Hepatocyte (in vitro differentiated cells): ENCODE results near the gene ASPDH. TPM values are rescaled to one million over a fixed set of nuclear protein-coding genes. Genes with fewer than 3 reads are reported as not detected.
A peak's percentile ranks its signal among the peaks of the same experiment; 100 is the strongest.

Source experiments
- DNase-seq: peaks from one replicate; pipeline ENCODE4 v3.0.0-alpha.2; 2016; ENCODE audit warnings: low spot score
- H2AFZ ChIP-seq: fragments of 200-600 bp; sonication (generic); 2 replicates; pipeline ENCODE4 v1.6.0; 2016; ENCODE audit warnings: antibody characterized with exemption, mild to moderate bottlenecking
- H3K27ac ChIP-seq: fragments of 200-600 bp; sonication (generic); 2 replicates; pipeline ENCODE4 v1.5.1; 2016; ENCODE audit warnings: mild to moderate bottlenecking
- H3K27me3 ChIP-seq: fragments of 200-600 bp; sonication (generic); 2 replicates; pipeline ENCODE4 v1.6.1; 2016
- H3K36me3 ChIP-seq: fragments of 200-600 bp; sonication (generic); replicated peaks from 2 replicates; pipeline ENCODE4 v1.5.1; 2016; ENCODE audit warnings: low read depth; ENCODE audit not compliant: insufficient read depth
- H3K4me1 ChIP-seq: fragments of 200-600 bp; sonication (generic); 2 replicates; pipeline ENCODE4 v1.5.1; 2016; ENCODE audit warnings: mild to moderate bottlenecking, moderate library complexity; ENCODE audit not compliant: insufficient read depth
- H3K4me2 ChIP-seq: fragments of 200-600 bp; sonication (generic); 2 replicates; pipeline ENCODE4 v1.6.0; 2016
- H3K4me3 ChIP-seq: fragments of 200-600 bp; sonication (generic); 2 replicates; pipeline ENCODE4 v1.5.1; 2016; ENCODE audit warnings: mild to moderate bottlenecking
- H3K79me2 ChIP-seq: fragments of 200-600 bp; sonication (generic); 2 replicates; pipeline ENCODE4 v1.6.0; 2017; ENCODE audit warnings: mild to moderate bottlenecking
- H3K9me2 ChIP-seq: fragments of 200-600 bp; sonication (generic); replicated peaks from 2 replicates; pipeline ENCODE4 v1.6.0; 2017; ENCODE audit warnings: mild to moderate bottlenecking; ENCODE audit not compliant: insufficient read depth
- H3K9me3 ChIP-seq: fragments of 200-600 bp; sonication (generic); 2 replicates; pipeline ENCODE4 v1.5.1; 2016; ENCODE audit warnings: low read depth, mild to moderate bottlenecking
- H4K20me1 ChIP-seq: fragments of 200-600 bp; sonication (generic); 2 replicates; pipeline ENCODE4 v1.6.0; 2016; ENCODE audit warnings: mild to moderate bottlenecking; ENCODE audit not compliant: insufficient read depth, poor library complexity, severe bottlenecking
- EZH2 ChIP-seq: fragments of 200-600 bp; sonication (generic); IDR thresholded peaks from 2 replicates; pipeline ENCODE4 v1.6.1; 2016; ENCODE audit warnings: antibody characterized with exemption, mild to moderate bottlenecking, borderline replicate concordance
- EZH2phosphoT487 ChIP-seq: fragments of 200-600 bp; sonication (generic); IDR thresholded peaks from one replicate; pipeline ENCODE4 v1.6.1; 2018; ENCODE audit warnings: antibody characterized with exemption, mild to moderate bottlenecking, low read depth, moderate library complexity; ENCODE audit not compliant: unreplicated experiment, severe bottlenecking
- WGBS: methylation state at CpG from one replicate; pipeline ENCODE4 v1.1.6; 2016; ENCODE audit warnings: low lambda C conversion rate; ENCODE audit errors: missing lambda C conversion rate; 5-methylcytosine and 5-hydroxymethylcytosine counted together
- polyA plus RNA-seq: library from polyadenylated mRNA; unstranded; fragments of >200 nt; fragmentation: Nextera tagmentation; extraction: Ambion mirVana; gene quantifications from 2 replicates; pipeline ENCODE4 v1.2.1, GENCODE V29; 2016
- total RNA-seq: library from RNA; depleted of rRNA; stranded (reverse); fragments of >200 nt; gene quantifications from 2 replicates; pipeline ENCODE4 v1.2.3, GENCODE V29; 2014
- TF ChIP-seq, protein P1 (sequence below): fragments of 200-600 bp; sonication (generic); IDR thresholded peaks from 2 replicates; pipeline ENCODE4 v1.5.1; 2016; ENCODE audit warnings: antibody characterized with exemption, mild to moderate bottlenecking; ENCODE audit not compliant: poor library complexity

The ASPDH gene
- total and polyA plus RNA-seq, 2 experiments from 2014 or later: 7.4 to 9.0 TPM

DNA sequence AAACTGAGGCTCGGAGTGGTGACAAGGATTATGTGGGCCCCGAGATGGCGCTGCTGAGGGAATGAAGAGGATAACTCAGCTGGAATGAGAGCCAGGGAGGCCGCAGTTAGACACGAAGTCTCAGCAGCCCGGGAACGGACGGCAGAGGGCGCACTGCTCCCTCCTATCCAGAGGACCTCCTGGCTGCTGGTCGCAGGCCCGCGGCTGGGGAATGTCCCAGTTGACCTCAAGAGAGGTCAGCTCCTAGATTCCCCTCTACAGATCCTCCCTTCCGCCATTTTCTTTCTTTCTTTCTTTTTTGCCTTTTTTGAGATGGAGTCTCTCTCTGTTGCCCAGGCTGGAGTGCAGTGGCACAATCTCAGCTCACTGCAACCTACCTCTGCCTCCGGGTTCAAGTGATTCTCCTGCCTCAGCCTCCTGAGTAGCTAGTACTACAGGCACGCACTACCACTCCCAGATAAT is 24.1 kb upstream of the ASPDH start:
- H3K27ac ChIP-seq: no peak overlapping the region
- H4K20me1 ChIP-seq: no peaks in the 10 kb centered on the region
- TF ChIP-seq, protein P1, sequence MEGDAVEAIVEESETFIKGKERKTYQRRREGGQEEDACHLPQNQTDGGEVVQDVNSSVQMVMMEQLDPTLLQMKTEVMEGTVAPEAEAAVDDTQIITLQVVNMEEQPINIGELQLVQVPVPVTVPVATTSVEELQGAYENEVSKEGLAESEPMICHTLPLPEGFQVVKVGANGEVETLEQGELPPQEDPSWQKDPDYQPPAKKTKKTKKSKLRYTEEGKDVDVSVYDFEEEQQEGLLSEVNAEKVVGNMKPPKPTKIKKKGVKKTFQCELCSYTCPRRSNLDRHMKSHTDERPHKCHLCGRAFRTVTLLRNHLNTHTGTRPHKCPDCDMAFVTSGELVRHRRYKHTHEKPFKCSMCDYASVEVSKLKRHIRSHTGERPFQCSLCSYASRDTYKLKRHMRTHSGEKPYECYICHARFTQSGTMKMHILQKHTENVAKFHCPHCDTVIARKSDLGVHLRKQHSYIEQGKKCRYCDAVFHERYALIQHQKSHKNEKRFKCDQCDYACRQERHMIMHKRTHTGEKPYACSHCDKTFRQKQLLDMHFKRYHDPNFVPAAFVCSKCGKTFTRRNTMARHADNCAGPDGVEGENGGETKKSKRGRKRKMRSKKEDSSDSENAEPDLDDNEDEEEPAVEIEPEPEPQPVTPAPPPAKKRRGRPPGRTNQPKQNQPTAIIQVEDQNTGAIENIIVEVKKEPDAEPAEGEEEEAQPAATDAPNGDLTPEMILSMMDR: peak; percentile 74
- TF ChIP-seq EZH2: no peak
- H3K9me2 ChIP-seq: no peaks in the 10 kb centered on the region
- 19% methylated on average over 15 of the region's 15 CpGs for WGBS
- no peaks in the 10 kb centered on the region for H3K79me2 ChIP-seq
- H2AFZ ChIP-seq: no peak overlapping the region
- H3K9me3 ChIP-seq: no peaks in the 10 kb centered on the region
- H3K4me1 ChIP-seq: no peaks in the 10 kb centered on the region
- H3K27me3 ChIP-seq: no peaks in the 10 kb centered on the region
- H3K36me3 ChIP-seq: no peaks in the 10 kb centered on the region
- no peak overlapping the region for H3K4me2 ChIP-seq
- peak; percentile 91 for DNase-seq
- H3K4me3 ChIP-seq: no peak overlapping the region

DNA sequence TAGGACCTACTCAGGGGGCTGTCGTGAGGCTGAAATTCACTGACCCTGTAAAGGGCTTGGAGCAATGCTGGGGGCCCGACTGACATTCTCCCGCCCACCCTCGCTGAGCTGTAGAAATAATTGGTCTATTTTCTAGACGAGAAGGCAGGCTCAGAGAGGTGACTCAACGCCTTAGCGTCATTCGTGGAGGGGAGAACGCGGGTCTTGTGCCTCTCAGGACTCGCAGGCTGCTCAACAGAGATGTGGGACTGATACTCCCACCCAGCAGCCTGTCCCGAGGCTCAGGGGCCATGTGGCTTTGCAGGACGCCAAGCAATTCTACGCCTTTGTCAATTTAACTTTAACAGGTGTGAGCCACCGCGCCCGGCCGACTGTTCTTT is 23.6 kb upstream of the ASPDH start:
- Histone ChIP-seq H3K27ac (no peak overlapping the region), H3K27me3 (no peaks in the 10 kb centered on the region), H3K9me3 (peaks cover 4% of the 10 kb centered on the region), H3K4me1 (no peaks in the 10 kb centered on the region), H4K20me1 (no peaks in the 10 kb centered on the region), H3K79me2 (no peaks in the 10 kb centered on the region), H3K4me3 (no peak overlapping the region), H2AFZ (no peak overlapping the region), H3K9me2 (no peaks in the 10 kb centered on the region), H3K4me2 (no peak overlapping the region), H3K36me3 (no peaks in the 10 kb centered on the region)
- TF ChIP-seq EZH2phosphoT487 (no peak), EZH2 (no peak)
- TF ChIP-seq, protein P1: no peak
- no peak for DNase-seq
- 77% methylated on average over 18 of the region's 18 CpGs for whole genome bisulfite sequencing

DNA sequence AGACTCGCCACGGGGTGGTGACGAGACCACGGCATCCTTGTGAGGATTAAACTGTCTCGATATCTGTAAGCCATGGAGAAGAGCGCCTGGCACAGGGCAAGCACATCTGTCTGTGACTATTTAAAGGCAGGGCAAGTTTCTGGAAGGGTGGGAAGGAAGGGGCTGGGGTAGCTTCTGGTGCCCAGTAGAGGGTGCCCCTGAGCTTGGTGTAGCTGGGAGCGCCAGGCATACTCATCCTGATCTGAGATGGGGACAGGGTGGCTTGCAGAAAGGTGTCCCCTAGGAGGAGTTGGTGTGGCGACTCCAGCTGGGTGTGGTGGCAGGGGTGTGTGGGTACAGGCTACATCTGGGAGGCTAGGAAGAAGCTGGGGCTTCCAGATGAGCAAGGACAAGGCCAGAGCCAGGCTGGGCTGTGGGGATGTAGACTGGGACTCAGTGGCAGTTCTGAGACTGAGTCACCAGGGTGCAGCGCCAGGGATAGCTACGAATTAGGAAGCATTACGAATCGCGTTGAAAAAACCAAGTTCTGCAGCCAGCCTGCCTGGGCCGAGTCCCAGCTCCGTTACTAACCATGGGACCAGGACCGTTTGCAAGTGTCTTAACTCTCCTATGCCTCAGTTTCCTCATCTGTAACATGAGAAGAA is 23.1 kb upstream of the ASPDH start:
- no peak overlapping the region for H2AFZ ChIP-seq
- no peak overlapping the region for H3K27ac ChIP-seq
- H4K20me1 ChIP-seq: no peaks in the 10 kb centered on the region
- WGBS: 94% methylated on average over 16 of the region's 16 CpGs
- DNase-seq: no peak
- H3K4me2 ChIP-seq: no peak overlapping the region
- H3K4me1 ChIP-seq: no peaks in the 10 kb centered on the region
- no peaks in the 10 kb centered on the region for H3K36me3 ChIP-seq
- TF ChIP-seq EZH2 (no peak), EZH2phosphoT487 (no peak)
- TF ChIP-seq, protein P1: no peak
- no peak overlapping the region for H3K4me3 ChIP-seq
- peaks cover 4% of the 10 kb centered on the region for H3K9me3 ChIP-seq
- no peaks in the 10 kb centered on the region for H3K27me3 ChIP-seq
- no peaks in the 10 kb centered on the region for H3K79me2 ChIP-seq
- no peaks in the 10 kb centered on the region for H3K9me2 ChIP-seq

DNA sequence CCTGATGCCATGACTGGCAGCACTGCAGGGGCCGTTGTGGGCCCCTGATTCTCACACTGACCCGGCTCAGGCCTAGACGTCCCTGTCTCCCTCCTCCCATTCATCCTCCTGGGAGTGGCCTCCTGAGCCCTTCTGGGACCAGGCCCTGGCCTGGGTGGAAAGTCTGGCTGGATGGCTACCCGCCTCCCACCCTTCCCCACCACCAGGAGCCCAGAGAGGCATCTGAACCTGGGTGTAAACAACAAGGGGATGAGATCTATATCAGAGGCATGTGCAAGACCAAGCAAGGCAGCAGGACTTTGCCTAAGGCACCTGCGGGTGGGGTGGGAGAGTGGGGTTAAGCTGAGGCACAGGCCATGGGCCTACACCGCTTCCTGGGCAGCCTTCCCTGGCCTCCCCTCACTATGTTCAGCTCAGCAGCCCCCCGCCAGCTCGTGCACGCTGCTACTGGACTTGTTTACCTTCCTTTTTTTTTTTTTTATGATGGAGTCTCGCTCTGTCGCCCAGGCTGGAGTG is 22.0 kb upstream of the ASPDH start:
- no peaks in the 10 kb centered on the region for H3K27me3 ChIP-seq
- H3K9me3 ChIP-seq: peaks cover 4% of the 10 kb centered on the region
- H3K79me2 ChIP-seq: no peaks in the 10 kb centered on the region
- no peaks in the 10 kb centered on the region for H3K4me1 ChIP-seq
- H2AFZ ChIP-seq: no peak overlapping the region
- no peaks in the 10 kb centered on the region for H3K9me2 ChIP-seq
- no peak for DNase-seq
- no peak overlapping the region for H3K4me2 ChIP-seq
- no peak overlapping the region for H3K27ac ChIP-seq
- no peak overlapping the region for H3K4me3 ChIP-seq
- no peaks in the 10 kb centered on the region for H4K20me1 ChIP-seq
- 72% methylated on average over 9 of the region's 11 CpGs for WGBS
- TF ChIP-seq EZH2 (no peak), EZH2phosphoT487 (no peak)
- TF ChIP-seq, protein P1: no peak
- no peaks in the 10 kb centered on the region for H3K36me3 ChIP-seq
